ENCODE data around the gene PIGC. TPM values are rescaled to one million over a fixed set of nuclear protein-coding genes. Genes with fewer than 3 reads are reported as not detected.

The PIGC gene
- total and polyA plus RNA-seq, 10 of the 15 experiments (the other 5 are each of a cell fraction or from before 2014, with no cell fraction given): 11.0 to 37.3 (median 19.6) TPM

DNA sequence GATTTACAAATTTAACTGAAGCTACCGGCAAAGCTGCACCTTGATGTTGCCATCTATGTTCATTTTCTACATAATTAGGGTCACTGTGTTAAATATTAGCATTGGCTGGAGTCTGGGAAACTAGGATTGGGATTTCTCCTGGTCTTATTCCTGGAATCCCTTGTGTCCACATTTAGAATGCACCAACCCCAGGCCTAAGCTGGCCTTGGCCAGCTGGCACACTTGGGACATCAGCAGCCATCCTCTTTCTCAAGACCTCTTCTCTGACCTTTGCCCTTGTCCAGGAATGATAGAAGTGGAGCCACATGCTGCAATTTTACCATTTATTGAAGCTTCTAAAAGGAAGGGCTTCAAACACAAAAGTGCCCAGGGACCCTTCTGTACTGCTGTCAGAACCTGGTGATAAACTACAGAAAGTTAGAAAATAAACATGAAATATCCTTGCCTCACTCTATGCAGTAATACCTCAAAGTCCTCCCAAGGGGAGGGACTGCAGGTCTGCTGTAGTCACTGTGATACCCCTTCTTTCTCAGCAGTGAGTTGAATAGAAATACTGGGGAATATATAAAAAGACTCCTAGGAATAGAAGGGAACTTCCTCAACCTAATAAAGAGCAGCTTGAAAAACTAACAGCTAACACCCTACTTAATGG is 13.7 kb upstream of the PIGC start:
- ChIA-PET SMC1A (ENCODE audit: uncharacterized antibody, unreplicated experiment) (no interaction called here), RAD21 (ENCODE audit: unreplicated experiment) (no interaction called here), POLR2A (no interaction called here), CTCF (interaction anchor here (0.7 kb wide), 1 partner anchor 966 kb away, joined by 3 read pairs; no protein-coding TSS in a partner anchor)
- intact Hi-C loops (cut with micrococcal nuclease; ENCODE audit: unreplicated experiment) (loop anchor here (10.0 kb wide), 1 partner anchor 127 kb away; no protein-coding TSS in a partner anchor), in situ Hi-C loops (cut with MboI) (no loop called here)
- Histone ChIP-seq H3K4me2 (ENCODE audit: control insufficient read depth, insufficient read depth) (no peak overlapping the region), H3K4me1 (ENCODE audit: control insufficient read depth, insufficient read depth, low read length) (no peaks in the 10 kb centered on the region), H3K9me3 (replicated peaks; ENCODE audit: control insufficient read depth, insufficient read depth, low read length) (no peaks in the 10 kb centered on the region), H2AFZ (ENCODE audit: control insufficient read depth, low read depth, low read length) (no peak overlapping the region), H3K9ac (ENCODE audit: control insufficient read depth, insufficient read depth, low read length) (no peak overlapping the region), H4K20me1 (ENCODE audit: control insufficient read depth, insufficient read depth) (no peaks in the 10 kb centered on the region), H3K27ac (ENCODE audit: control insufficient read depth, insufficient read depth) (no peak overlapping the region), H3K27me3 (replicated peaks in 1 of 2; ENCODE audit: control insufficient read depth in 2 of 2, insufficient read depth in 2 of 2, low read length in 1 of 2) (peaks cover 0 to 3% of the 10 kb centered on the region in 2 experiments; a peak in 3 of 4 replicates), H3K4me3 (no peak overlapping the region), H3K36me3 (ENCODE audit: control insufficient read depth in 2 of 2, insufficient read depth in 2 of 2, low read length in 1 of 2) (no peaks in the 10 kb centered on the region), H3K79me2 (ENCODE audit: control insufficient read depth, insufficient read depth, low read length) (no peaks in the 10 kb centered on the region)
- no peak for FAIRE-seq
- no peak for DNase-seq (ENCODE audit: low read depth, low spot score)
- 57% methylated on average over 1 of the region's 1 CpG for WGBS (ENCODE audit: insufficient coverage, insufficient replicate concordance, low lambda C conversion rate, missing lambda C conversion rate)
- BruUV-seq (replicated peaks): no TSS peak
- ATAC-seq: no peak
- TF ChIP-seq, protein P1, sequence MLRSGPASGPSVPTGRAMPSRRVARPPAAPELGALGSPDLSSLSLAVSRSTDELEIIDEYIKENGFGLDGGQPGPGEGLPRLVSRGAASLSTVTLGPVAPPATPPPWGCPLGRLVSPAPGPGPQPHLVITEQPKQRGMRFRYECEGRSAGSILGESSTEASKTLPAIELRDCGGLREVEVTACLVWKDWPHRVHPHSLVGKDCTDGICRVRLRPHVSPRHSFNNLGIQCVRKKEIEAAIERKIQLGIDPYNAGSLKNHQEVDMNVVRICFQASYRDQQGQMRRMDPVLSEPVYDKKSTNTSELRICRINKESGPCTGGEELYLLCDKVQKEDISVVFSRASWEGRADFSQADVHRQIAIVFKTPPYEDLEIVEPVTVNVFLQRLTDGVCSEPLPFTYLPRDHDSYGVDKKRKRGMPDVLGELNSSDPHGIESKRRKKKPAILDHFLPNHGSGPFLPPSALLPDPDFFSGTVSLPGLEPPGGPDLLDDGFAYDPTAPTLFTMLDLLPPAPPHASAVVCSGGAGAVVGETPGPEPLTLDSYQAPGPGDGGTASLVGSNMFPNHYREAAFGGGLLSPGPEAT (IDR thresholded peaks at IDR 0.05; ENCODE audit: low read depth): no peak
- TF ChIP-seq SIN3A (IDR thresholded peaks at IDR 0.05; ENCODE audit: low read depth, low read length) (no peak), CREB1 (IDR thresholded peaks at IDR 0.05; ENCODE audit: low read depth) (no peak), POLR2AphosphoS2 (IDR thresholded peaks at IDR 0.05; ENCODE audit: low read depth, low read length) (no peak), CHD1 (IDR thresholded peaks at IDR 0.05; ENCODE audit: low read depth, low read length) (no peak), ZNF207 (IDR thresholded peaks at IDR 0.05; ENCODE audit: borderline replicate concordance) (no peak), TAF1 (IDR thresholded peaks at IDR 0.05; ENCODE audit: borderline replicate concordance, low read depth, low read length) (no peak), GABPA (IDR thresholded peaks at IDR 0.05; ENCODE audit: low read depth) (no peak), NFYB (IDR thresholded peaks at IDR 0.05; ENCODE audit: insufficient read depth, low read depth, low read length) (no peak), MEF2B (IDR thresholded peaks at IDR 0.05; ENCODE audit: partially characterized antibody, poor library complexity, severe bottlenecking) (no peak), POLR2AphosphoS5 (IDR thresholded peaks at IDR 0.05; ENCODE audit: low read length) (no peak), NBN (IDR thresholded peaks at IDR 0.05) (no peak), RELA (IDR thresholded peaks at IDR 0.05; ENCODE audit: borderline replicate concordance, partially characterized antibody) (no peak), ASH2L (IDR thresholded peaks at IDR 0.05; ENCODE audit: borderline replicate concordance, low read depth) (no peak)
- TF ChIP-seq, protein P2, sequence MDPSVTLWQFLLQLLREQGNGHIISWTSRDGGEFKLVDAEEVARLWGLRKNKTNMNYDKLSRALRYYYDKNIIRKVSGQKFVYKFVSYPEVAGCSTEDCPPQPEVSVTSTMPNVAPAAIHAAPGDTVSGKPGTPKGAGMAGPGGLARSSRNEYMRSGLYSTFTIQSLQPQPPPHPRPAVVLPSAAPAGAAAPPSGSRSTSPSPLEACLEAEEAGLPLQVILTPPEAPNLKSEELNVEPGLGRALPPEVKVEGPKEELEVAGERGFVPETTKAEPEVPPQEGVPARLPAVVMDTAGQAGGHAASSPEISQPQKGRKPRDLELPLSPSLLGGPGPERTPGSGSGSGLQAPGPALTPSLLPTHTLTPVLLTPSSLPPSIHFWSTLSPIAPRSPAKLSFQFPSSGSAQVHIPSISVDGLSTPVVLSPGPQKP (IDR thresholded peaks at IDR 0.05; ENCODE audit: low read depth, low read length): no peak
- TF ChIP-seq, protein P3, sequence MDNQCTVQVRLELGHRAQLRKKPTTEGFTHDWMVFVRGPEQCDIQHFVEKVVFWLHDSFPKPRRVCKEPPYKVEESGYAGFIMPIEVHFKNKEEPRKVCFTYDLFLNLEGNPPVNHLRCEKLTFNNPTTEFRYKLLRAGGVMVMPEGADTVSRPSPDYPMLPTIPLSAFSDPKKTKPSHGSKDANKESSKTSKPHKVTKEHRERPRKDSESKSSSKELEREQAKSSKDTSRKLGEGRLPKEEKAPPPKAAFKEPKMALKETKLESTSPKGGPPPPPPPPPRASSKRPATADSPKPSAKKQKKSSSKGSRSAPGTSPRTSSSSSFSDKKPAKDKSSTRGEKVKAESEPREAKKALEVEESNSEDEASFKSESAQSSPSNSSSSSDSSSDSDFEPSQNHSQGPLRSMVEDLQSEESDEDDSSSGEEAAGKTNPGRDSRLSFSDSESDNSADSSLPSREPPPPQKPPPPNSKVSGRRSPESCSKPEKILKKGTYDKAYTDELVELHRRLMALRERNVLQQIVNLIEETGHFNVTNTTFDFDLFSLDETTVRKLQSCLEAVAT (IDR thresholded peaks at IDR 0.05): no peak
- TF ChIP-seq, protein P4, sequence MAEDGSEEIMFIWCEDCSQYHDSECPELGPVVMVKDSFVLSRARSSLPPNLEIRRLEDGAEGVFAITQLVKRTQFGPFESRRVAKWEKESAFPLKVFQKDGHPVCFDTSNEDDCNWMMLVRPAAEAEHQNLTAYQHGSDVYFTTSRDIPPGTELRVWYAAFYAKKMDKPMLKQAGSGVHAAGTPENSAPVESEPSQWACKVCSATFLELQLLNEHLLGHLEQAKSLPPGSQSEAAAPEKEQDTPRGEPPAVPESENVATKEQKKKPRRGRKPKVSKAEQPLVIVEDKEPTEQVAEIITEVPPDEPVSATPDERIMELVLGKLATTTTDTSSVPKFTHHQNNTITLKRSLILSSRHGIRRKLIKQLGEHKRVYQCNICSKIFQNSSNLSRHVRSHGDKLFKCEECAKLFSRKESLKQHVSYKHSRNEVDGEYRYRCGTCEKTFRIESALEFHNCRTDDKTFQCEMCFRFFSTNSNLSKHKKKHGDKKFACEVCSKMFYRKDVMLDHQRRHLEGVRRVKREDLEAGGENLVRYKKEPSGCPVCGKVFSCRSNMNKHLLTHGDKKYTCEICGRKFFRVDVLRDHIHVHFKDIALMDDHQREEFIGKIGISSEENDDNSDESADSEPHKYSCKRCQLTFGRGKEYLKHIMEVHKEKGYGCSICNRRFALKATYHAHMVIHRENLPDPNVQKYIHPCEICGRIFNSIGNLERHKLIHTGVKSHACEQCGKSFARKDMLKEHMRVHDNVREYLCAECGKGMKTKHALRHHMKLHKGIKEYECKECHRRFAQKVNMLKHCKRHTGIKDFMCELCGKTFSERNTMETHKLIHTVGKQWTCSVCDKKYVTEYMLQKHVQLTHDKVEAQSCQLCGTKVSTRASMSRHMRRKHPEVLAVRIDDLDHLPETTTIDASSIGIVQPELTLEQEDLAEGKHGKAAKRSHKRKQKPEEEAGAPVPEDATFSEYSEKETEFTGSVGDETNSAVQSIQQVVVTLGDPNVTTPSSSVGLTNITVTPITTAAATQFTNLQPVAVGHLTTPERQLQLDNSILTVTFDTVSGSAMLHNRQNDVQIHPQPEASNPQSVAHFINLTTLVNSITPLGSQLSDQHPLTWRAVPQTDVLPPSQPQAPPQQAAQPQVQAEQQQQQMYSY (CRISPR knock-in tag; IDR thresholded peaks at IDR 0.05): no peak

All from GM12878 (cell line).